Vagina (tissue), 2 donors: ENCODE data around the gene SPSB3. TPM values are rescaled to one million over a fixed set of nuclear protein-coding genes. Genes with fewer than 3 reads are reported as not detected.

ENCODE experiments used
- DNase-seq, 2 donors: peaks; one replicate each; pipeline ENCODE4 v3.0.0-alpha.2; 2017; ENCODE audit errors: extremely low spot score in 2 of 2
- H3K27ac ChIP-seq: fragments of 200-600 bp; sonication (generic); one replicate; pipeline ENCODE4 v1.5.1; 2019
- H3K27me3 ChIP-seq: fragments of 200-600 bp; sonication (generic); one replicate; pipeline ENCODE4 v1.5.1; 2019
- H3K36me3 ChIP-seq, 2 donors: fragments of 200-600 bp; sonication (generic); one replicate each; pipeline ENCODE4 v1.5.1; 2017 to 2019
- H3K4me1 ChIP-seq: fragments of 200-600 bp; sonication (generic); one replicate; pipeline ENCODE4 v1.5.1; 2019
- H3K4me3 ChIP-seq, 2 donors: fragments of 200-600 bp; sonication (generic); 1 replicate in 1 of 2; 2 replicates in 1 of 2; pipeline ENCODE4 v1.5.1; 2016 to 2019
- H3K9me3 ChIP-seq: fragments of 200-600 bp; sonication (generic); one replicate; pipeline ENCODE4 v1.5.1; 2019
- CTCF ChIP-seq, 3 experiments: fragments of 450-650 bp in 2 of 3; fragments of 200-600 bp in 1 of 3; sonication (generic) in 1 of 3; IDR thresholded peaks; one replicate each; pipeline ENCODE4 v1.5.1; 2017 to 2019; ENCODE audit warnings: antibody characterized with exemption in 3 of 3, mild to moderate bottlenecking in 2 of 3, moderate library complexity in 2 of 3
- POLR2A ChIP-seq, 2 donors: fragments of 450-650 bp; IDR thresholded peaks; one replicate each; pipeline ENCODE4 v1.6.1; 2017; ENCODE audit warnings: antibody characterized with exemption in 2 of 2, mild to moderate bottlenecking in 2 of 2, moderate library complexity in 2 of 2
- POLR2AphosphoS5 ChIP-seq, 2 donors: sonication (generic); formaldehyde crosslinking; IDR thresholded peaks; one replicate each; pipeline ENCODE4 v1.9.0; 2017; ENCODE audit warnings: antibody characterized with exemption in 2 of 2, mild to moderate bottlenecking in 2 of 2, low read depth in 1 of 2; ENCODE audit not compliant: insufficient read depth in 1 of 2
- intact Hi-C: fragments of 100-400 bp; cut with DNase I; formaldehyde crosslinking; loops from one replicate; pipeline ENCODE4 v1.15.1; 2023
- total RNA-seq: library from RNA; depleted of rRNA; stranded (reverse); fragments of >200 nt; gene quantifications from one replicate; pipeline ENCODE4 v1.2.3, GENCODE V29; 2016

The SPSB3 gene
- total RNA-seq, 1 donor from 2014 or later, result 75.9 TPM

GRCh38 chr16:1786242-1787055 lies 4.1 kb upstream of the SPSB3 start:
- TF ChIP-seq POLR2AphosphoS5 (IDR thresholded peaks at IDR 0.05; ENCODE audit: insufficient read depth in 1 of 2, low read depth in 1 of 2), result no peak
- no peak for TF ChIP-seq POLR2A (IDR thresholded peaks at IDR 0.05)
- TF ChIP-seq CTCF (IDR thresholded peaks at IDR 0.05), result no peak
- Histone ChIP-seq H3K4me3 (no peak overlapping the region), H3K27me3 (no peaks in the 10 kb centered on the region), H3K36me3 (peaks cover 0 to 27% of the 10 kb centered on the region in 2 donors), H3K4me1 (peaks cover 41% of the 10 kb centered on the region), H3K9me3 (no peaks in the 10 kb centered on the region), H3K27ac (no peak overlapping the region)
- no peak for DNase-seq
- intact Hi-C loops, result no loop called here

GRCh38 chr16:1785846-1786170 lies 3.4 kb upstream of the SPSB3 start:
- no peak for DNase-seq
- Histone ChIP-seq H3K9me3 (no peaks in the 10 kb centered on the region), H3K4me3 (no peak overlapping the region), H3K36me3 (peaks cover 0 to 27% of the 10 kb centered on the region in 2 donors), H3K4me1 (peaks cover 48% of the 10 kb centered on the region), H3K27ac (no peak overlapping the region), H3K27me3 (no peaks in the 10 kb centered on the region)
- TF ChIP-seq CTCF (IDR thresholded peaks at IDR 0.05) (no peak), POLR2A (IDR thresholded peaks at IDR 0.05) (no peak), POLR2AphosphoS5 (IDR thresholded peaks at IDR 0.05; ENCODE audit: insufficient read depth in 1 of 2, low read depth in 1 of 2) (no peak)
- intact Hi-C loops, result no loop called here

- intact Hi-C loops, result no loop called here
- H3K9me3 ChIP-seq, result no peaks in the 10 kb centered on the region
These were observed 2.8 kb upstream of the SPSB3 start for GRCh38 chr16:1784977-1785845.

GRCh38 chr16:1781758-1782407 lies 488 bp downstream of the SPSB3 start:
- no peaks in the 10 kb centered on the region for H3K27me3 ChIP-seq
- no peaks in the 10 kb centered on the region for H3K9me3 ChIP-seq
- H3K4me1 ChIP-seq, result peaks cover 59% of the 10 kb centered on the region
- peak overlapping the region; percentile 77 to 89 for H3K4me3 ChIP-seq
- intact Hi-C loops, result no loop called here
- H3K36me3 ChIP-seq, result peaks cover 0 to 31% of the 10 kb centered on the region in 2 donors
- H3K27ac ChIP-seq, result peak overlapping the region; percentile 67
- no peak for DNase-seq
- TF ChIP-seq POLR2A (IDR thresholded peaks at IDR 0.05) (no peak), CTCF (IDR thresholded peaks at IDR 0.05) (no peak), POLR2AphosphoS5 (IDR thresholded peaks at IDR 0.05; ENCODE audit: insufficient read depth in 1 of 2, low read depth in 1 of 2) (no peak)

More at GRCh38 chr16:1784977-1785845, 2.8 kb upstream of the SPSB3 start:
- DNase-seq, result no peak
- peaks cover 54% of the 10 kb centered on the region for H3K4me1 ChIP-seq
- H3K4me3 ChIP-seq, result no peak overlapping the region
- H3K27ac ChIP-seq, result no peak overlapping the region
- TF ChIP-seq POLR2A (IDR thresholded peaks at IDR 0.05) (no peak), CTCF (IDR thresholded peaks at IDR 0.05) (no peak), POLR2AphosphoS5 (IDR thresholded peaks at IDR 0.05; ENCODE audit: insufficient read depth in 1 of 2, low read depth in 1 of 2) (no peak)
- H3K27me3 ChIP-seq, result no peaks in the 10 kb centered on the region
- peaks cover 0 to 29% of the 10 kb centered on the region in 2 donors for H3K36me3 ChIP-seq
